H1 (cell line): ENCODE results near the gene FIBIN. TPM values are rescaled to one million over a fixed set of nuclear protein-coding genes. Genes with fewer than 3 reads are reported as not detected.

Source experiments
- CTCF ChIA-PET: fragments of 300-600 bp; sonication (Branson Sonifier 250); formaldehyde crosslinking; loops from one replicate; lab custom pipeline; 2021; ENCODE audit not compliant: partially characterized antibody; lab: Charles Lee
- POLR2A ChIA-PET: fragments of 300-600 bp; sonication (Branson Sonifier 250); formaldehyde crosslinking; loops from one replicate; lab custom pipeline; 2021; ENCODE audit warnings: inconsistent platforms; ENCODE audit not compliant: partially characterized antibody; lab: Charles Lee
- DNase-seq, 2 experiments: peaks; one replicate each; pipeline versions ENCODE4 v3.0.0 to v3.0.0-alpha.2; 2010 to 2022; ENCODE audit warnings: low spot score in 2 of 2, low read depth in 1 of 2, mixed read lengths in 1 of 2
- FAIRE-seq: peaks from 2 replicates; lab custom pipeline; 2011; peaks lifted over from hg19 to GRCh38; lab: Jason Lieb, UNC
- H2AFZ ChIP-seq: 2 replicates; pipeline ENCODE4 v1.8.1; 2012; ENCODE audit warnings: low read length, inconsistent platforms
- H2AK5ac ChIP-seq: 2 replicates; pipeline ENCODE4 v1.6.1; 2013; ENCODE audit warnings: low read depth, low read length
- H2BK120ac ChIP-seq: replicated peaks from 2 replicates; pipeline ENCODE3; 2013; ENCODE audit warnings: low read depth, low read length, inconsistent platforms
- H2BK12ac ChIP-seq: 2 replicates; pipeline ENCODE4 v1.6.1; 2013; ENCODE audit warnings: low read depth, low read length
- H2BK15ac ChIP-seq: 2 replicates; pipeline ENCODE4 v1.6.1; 2013; ENCODE audit warnings: low read length
- H2BK20ac ChIP-seq: 2 replicates; pipeline ENCODE4 v1.6.1; 2013; ENCODE audit warnings: low read length
- H2BK5ac ChIP-seq: 2 replicates; pipeline ENCODE4 v1.6.1; 2013; ENCODE audit warnings: low read depth, low read length
- H3K14ac ChIP-seq: 2 replicates; pipeline ENCODE4 v1.6.1; 2013; ENCODE audit warnings: inconsistent platforms; ENCODE audit not compliant: insufficient read length
- H3K18ac ChIP-seq: 2 replicates; pipeline ENCODE4 v1.6.1; 2013; ENCODE audit warnings: low read length; ENCODE audit errors: extremely low read depth
- H3K23ac ChIP-seq: 2 replicates; pipeline ENCODE4 v1.6.1; 2013; ENCODE audit warnings: inconsistent platforms; ENCODE audit not compliant: insufficient read length
- H3K23me2 ChIP-seq: 2 replicates; pipeline ENCODE4 v1.6.1; 2013; ENCODE audit warnings: low read depth, low read length
- H3K27ac ChIP-seq: 2 replicates; pipeline ENCODE4 v1.6.1; 2011; ENCODE audit warnings: low read depth, low read length, inconsistent platforms
- H3K27me3 ChIP-seq, 4 experiments: replicated peaks in 1 of 4; 1 replicate in 1 of 4; 2 replicates in 3 of 4; pipeline versions ENCODE4 v1.6.1 to v1.8.1; 2011 to 2013; ENCODE audit warnings: low read length in 3 of 4, mild to moderate bottlenecking in 3 of 4, inconsistent platforms in 2 of 4, mixed read lengths in 2 of 4, moderate library complexity in 1 of 4; ENCODE audit not compliant: control insufficient read depth in 3 of 4, insufficient read depth in 3 of 4; ENCODE audit errors: extremely low read depth in 1 of 4
- H3K36me3 ChIP-seq, 4 experiments: 2 replicates each; pipeline versions ENCODE4 v1.6.1 to v1.8.1; 2011 to 2013; ENCODE audit warnings: mild to moderate bottlenecking in 4 of 4, low read length in 3 of 4, moderate library complexity in 2 of 4, control low read depth in 1 of 4, inconsistent platforms in 1 of 4; ENCODE audit not compliant: insufficient read depth in 4 of 4, control insufficient read depth in 2 of 4
- H3K4ac ChIP-seq: replicated peaks from 2 replicates; pipeline ENCODE3; 2013; ENCODE audit warnings: low read length, low read depth, mixed read lengths, inconsistent platforms; ENCODE audit not compliant: insufficient read length
- H3K4me1 ChIP-seq, 4 experiments: replicated peaks in 1 of 4; 1 replicate in 1 of 4; 2 replicates in 3 of 4; pipeline versions ENCODE4 v1.6.1 to v1.8.1; 2011 to 2013; ENCODE audit warnings: low read length in 3 of 4, inconsistent platforms in 2 of 4, mixed read lengths in 1 of 4; ENCODE audit not compliant: insufficient read depth in 4 of 4, control insufficient read depth in 3 of 4
- H3K4me2 ChIP-seq, 2 experiments: 2 replicates each; pipeline versions ENCODE4 v1.6.1 to v1.8.1; 2011 to 2013; ENCODE audit warnings: low read depth in 2 of 2, low read length in 2 of 2, control low read depth in 1 of 2, inconsistent platforms in 1 of 2, mild to moderate bottlenecking in 1 of 2; ENCODE audit not compliant: insufficient read depth in 1 of 2
- H3K4me3 ChIP-seq, 4 experiments: fragments of 200-600, 300-600 bp in 1 of 4; sonication (generic), shearing (Covaris generic), sonication (Bioruptor Twin) in 1 of 4; 2 replicates each; pipeline versions ENCODE4 v1.5.1 to v1.8.1; 2011 to 2016; ENCODE audit warnings: low read length in 4 of 4, low read depth in 3 of 4, control low read depth in 2 of 4, inconsistent platforms in 2 of 4, mild to moderate bottlenecking in 2 of 4, mixed read lengths in 1 of 4, moderate library complexity in 1 of 4; ENCODE audit not compliant: insufficient read depth in 2 of 4; ENCODE audit errors: extremely low read depth in 1 of 4
- H3K56ac ChIP-seq: replicated peaks from 2 replicates; pipeline ENCODE3; 2013; ENCODE audit warnings: low read depth, mild to moderate bottlenecking, mixed read lengths, low read length, inconsistent platforms; ENCODE audit not compliant: insufficient read length
- H3K79me1 ChIP-seq: 2 replicates; pipeline ENCODE4 v1.6.1; 2013; ENCODE audit warnings: low read depth, low read length, control low read depth
- H3K79me2 ChIP-seq, 2 experiments: 2 replicates each; pipeline versions ENCODE4 v1.6.1 to v1.8.1; 2012 to 2013; ENCODE audit warnings: low read length in 2 of 2, mild to moderate bottlenecking in 2 of 2, inconsistent platforms in 1 of 2; ENCODE audit not compliant: insufficient read depth in 2 of 2, control insufficient read depth in 1 of 2
- H3K9ac ChIP-seq, 4 experiments: replicated peaks in 1 of 4; 1 replicate in 1 of 4; 2 replicates in 3 of 4; pipeline versions ENCODE4 v1.6.1 to v1.8.1; 2011 to 2013; ENCODE audit warnings: low read depth in 3 of 4, low read length in 3 of 4, control low read depth in 2 of 4, mild to moderate bottlenecking in 2 of 4, moderate library complexity in 2 of 4, inconsistent platforms in 1 of 4; ENCODE audit errors: extremely low read depth in 1 of 4
- H3K9me3 ChIP-seq, 2 experiments: 2 replicates each; pipeline versions ENCODE4 v1.6.1 to v1.8.1; 2012 to 2013; ENCODE audit warnings: mild to moderate bottlenecking in 2 of 2, moderate library complexity in 2 of 2, control low read depth in 1 of 2, inconsistent platforms in 1 of 2, low read depth in 1 of 2, low read length in 1 of 2, mixed read lengths in 1 of 2; ENCODE audit not compliant: insufficient read depth in 2 of 2
- H4K20me1 ChIP-seq, 2 experiments: replicated peaks in 1 of 2; 2 replicates each; pipeline versions ENCODE3 to v1.8.1; 2011 to 2013; ENCODE audit warnings: inconsistent platforms in 2 of 2, low read length in 2 of 2, mild to moderate bottlenecking in 1 of 2; ENCODE audit not compliant: insufficient read depth in 2 of 2, control insufficient read depth in 1 of 2
- H4K5ac ChIP-seq: 2 replicates; pipeline ENCODE4 v1.6.1; 2013; ENCODE audit warnings: low read length, low read depth, mixed read lengths, inconsistent platforms; ENCODE audit not compliant: insufficient read length
- H4K8ac ChIP-seq: 2 replicates; pipeline ENCODE4 v1.8.0; 2013; ENCODE audit warnings: mild to moderate bottlenecking, moderate library complexity, low read length, inconsistent platforms; ENCODE audit not compliant: insufficient read depth; ENCODE audit errors: extremely low read depth
- H4K91ac ChIP-seq: replicated peaks from 2 replicates; pipeline ENCODE3; 2013; ENCODE audit warnings: low read length, mixed read lengths, inconsistent platforms; ENCODE audit not compliant: insufficient read length
- BCL11A ChIP-seq, 2 experiments: IDR thresholded peaks; one replicate each; pipeline ENCODE4 v1.6.1; 2011; ENCODE audit warnings: low read depth in 2 of 2, low read length in 2 of 2, mild to moderate bottlenecking in 2 of 2
- SIN3A ChIP-seq, 2 experiments: IDR thresholded peaks in 1 of 2; conservative IDR thresholded peaks in 1 of 2; 2 replicates each; pipeline ENCODE4 v1.6.1; 2011 to 2012; ENCODE audit warnings: low read length in 2 of 2, improper control_type of control experiment in 1 of 2, low read depth in 1 of 2, mild to moderate bottlenecking in 1 of 2
- WGBS, 2 experiments: shearing (Covaris generic) in 1 of 2; methylation state at CpG; one replicate each; pipeline versions ENCODE4 v1.1.6 to v1.1.7; 2013 to 2015; ENCODE audit warnings: low lambda C conversion rate in 2 of 2, mixed read lengths in 2 of 2, inconsistent platforms in 1 of 2, low coverage in 1 of 2, missing lambda C conversion rate in 1 of 2; ENCODE audit not compliant: insufficient replicate concordance in 2 of 2, insufficient coverage in 1 of 2, insufficient read length in 1 of 2; ENCODE audit errors: extremely low coverage in 1 of 2, missing lambda C conversion rate in 1 of 2; 5-methylcytosine and 5-hydroxymethylcytosine counted together
- polyA plus RNA-seq, 7 experiments: library from polyadenylated mRNA; depleted of rRNA in 3 of 7; stranded (reverse) in 5 of 7; unstranded in 2 of 7; fragments of >200 nt in 5 of 7; fragments of 200-250 nt in 2 of 7; gene quantifications; 1 replicate in 5 of 7; 2 replicates in 1 of 7; 4 replicates in 1 of 7; pipeline versions ENCODE4 v1.2.1 to v1.2.3, GENCODE V29; 2011 to 2013; ENCODE audit warnings: missing spikeins in 2 of 7, mixed read lengths in 2 of 7
- total RNA-seq: library from RNA; stranded (reverse); fragmentation: NEBNext Ultra II Directional; extraction: Animal tissue kit (Norgen Biotek cat#: 25700); gene quantifications from 2 replicates; pipeline ENCODE4 v1.2.1, GENCODE V29; 2021

The FIBIN gene
- total and polyA plus RNA-seq, 2 of the 8 experiments (the other 6 are each of a cell fraction or from before 2014, with no cell fraction given): 0.38 to 0.45 TPM

DNA sequence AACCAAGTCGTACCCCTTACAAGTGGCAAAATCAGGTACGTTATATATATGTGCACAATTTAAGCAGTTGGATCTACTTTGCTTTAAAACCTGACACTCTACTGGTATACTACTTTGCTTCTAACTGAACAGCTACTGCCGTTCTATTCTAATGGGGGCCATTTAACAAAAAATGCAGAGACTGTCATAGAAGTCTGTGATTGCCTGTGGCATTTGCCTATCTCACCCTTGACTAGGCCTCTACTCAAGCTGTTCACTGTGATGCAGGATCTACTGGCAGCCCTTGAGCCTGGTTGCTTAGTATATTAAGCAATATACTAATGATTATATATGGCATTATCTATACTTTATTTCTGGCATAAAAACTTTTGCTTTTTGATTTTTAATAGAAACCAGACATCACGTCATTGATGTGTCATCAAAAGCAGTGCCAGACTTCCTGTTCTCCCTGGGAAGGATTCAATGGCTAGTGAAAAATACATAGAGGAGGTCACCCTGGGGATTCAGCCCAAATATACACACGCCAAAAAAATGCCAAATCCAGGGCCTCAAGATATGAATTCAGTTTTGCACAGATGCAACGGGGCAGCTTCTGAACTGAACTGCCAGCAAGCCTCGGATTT, 40.0 kb upstream of the FIBIN start:
- no peaks in the 10 kb centered on the region for H3K9me3 ChIP-seq
- no peak overlapping the region for H2BK15ac ChIP-seq
- H3K4me1 ChIP-seq: peaks cover 0 to 4% (median under 1%) of the 10 kb centered on the region in 4 experiments; a peak in 3 of 7 replicates
- no peak overlapping the region for H3K9ac ChIP-seq
- H4K5ac ChIP-seq: no peak overlapping the region
- TF ChIP-seq SIN3A (conservative IDR thresholded peaks at IDR 0.05 in 1 of 2, IDR thresholded peaks at IDR 0.05 in 1 of 2; ENCODE audit: low read depth in 1 of 2, low read length in 2 of 2): no peak
- TF ChIP-seq BCL11A (IDR thresholded peaks at IDR 0.05; ENCODE audit: low read depth in 2 of 2, low read length in 2 of 2): no peak
- TF ChIP-seq, all 59 proteins: peak for 0
- Histone ChIP-seq H3K23ac (no peak overlapping the region), H3K4me2 (no peak overlapping the region), H4K8ac (no peak overlapping the region), H2BK12ac (no peak overlapping the region), H2BK20ac (no peak overlapping the region), H4K91ac (no peak overlapping the region), H3K36me3 (no peaks in the 10 kb centered on the region), H3K4me3 (no peak overlapping the region), H3K18ac (no peak overlapping the region), H3K79me1 (no peaks in the 10 kb centered on the region), H3K23me2 (no peaks in the 10 kb centered on the region), H2AFZ (no peak overlapping the region), H3K27me3 (no peaks in the 10 kb centered on the region), H3K14ac (no peak overlapping the region), H3K4ac (no peak overlapping the region), H2AK5ac (no peak overlapping the region), H3K79me2 (no peaks in the 10 kb centered on the region), H4K20me1 (no peaks in the 10 kb centered on the region), H2BK120ac (no peak overlapping the region), H3K27ac (no peak overlapping the region), H3K56ac (no peak overlapping the region), H2BK5ac (no peak overlapping the region)
- POLR2A ChIA-PET: interaction anchor here (1.2 to 2.5 kb wide), 2 partner anchors 9 to 11 kb away, joined by 4 to 6 read pairs; no protein-coding TSS in a partner anchor
- WGBS, 2 experiments: 86% methylated on average over 7 of the region's 7 CpGs; no CpG with 5 or more reads in 1 of the 2 experiments
- CTCF ChIA-PET: interaction anchor here (1.4 to 1.5 kb wide), 2 partner anchors 10 to 200 kb away, joined by 3 read pairs; no protein-coding TSS in a partner anchor
- no peak for FAIRE-seq
- no peak for DNase-seq
